ENCODE measurements around the gene ATP8B4.

The ATP8B4 gene

GRCh38 chr15:50109076-50109987, 9.7 kb downstream of the ATP8B4 start:
- DNase-seq (ENCODE audit: low read depth in 2 of 2) = peak; percentile 4 to 52

GRCh38 chr15:50108461-50108860, 10.6 kb downstream of the ATP8B4 start:
- H3K4me3 ChIP-seq (replicated peaks in 1 of 2; ENCODE audit: low read depth in 2 of 2, low read length in 2 of 2) = no peak overlapping the region
- no peak for TF ChIP-seq CTCF (IDR thresholded peaks at IDR 0.05; ENCODE audit: low read depth, low read length)
- DNase-seq (ENCODE audit: low read depth in 2 of 2) = no peak

More at GRCh38 chr15:50109076-50109987, 9.7 kb downstream of the ATP8B4 start:
- TF ChIP-seq CTCF (IDR thresholded peaks at IDR 0.05; ENCODE audit: low read depth, low read length) = no peak
- H3K4me3 ChIP-seq (replicated peaks in 1 of 2; ENCODE audit: low read depth in 2 of 2, low read length in 2 of 2) = no peak overlapping the region

GRCh38 chr15:50107591-50108408, 11.2 kb downstream of the ATP8B4 start:
- no peak overlapping the region for H3K4me3 ChIP-seq (replicated peaks in 1 of 2; ENCODE audit: low read depth in 2 of 2, low read length in 2 of 2)
- TF ChIP-seq CTCF (IDR thresholded peaks at IDR 0.05; ENCODE audit: low read depth, low read length) = no peak
- DNase-seq (ENCODE audit: low read depth in 2 of 2) = no peak

- TF ChIP-seq CTCF (IDR thresholded peaks at IDR 0.05; ENCODE audit: low read depth, low read length) = no peak
- DNase-seq (ENCODE audit: low read depth in 2 of 2) = no peak
- H3K4me3 ChIP-seq (replicated peaks in 1 of 2; ENCODE audit: low read depth in 2 of 2, low read length in 2 of 2) = no peak overlapping the region
Measured at GRCh38 chr15:50107157-50107556, 11.9 kb downstream of the ATP8B4 start.

- TF ChIP-seq CTCF (IDR thresholded peaks at IDR 0.05; ENCODE audit: low read depth, low read length) = no peak
- H3K4me3 ChIP-seq (replicated peaks in 1 of 2; ENCODE audit: low read depth in 2 of 2, low read length in 2 of 2) = no peak overlapping the region
- DNase-seq (ENCODE audit: low read depth in 2 of 2) = no peak
Measured at GRCh38 chr15:50106457-50106856, 12.6 kb downstream of the ATP8B4 start.

- no peak for DNase-seq (ENCODE audit: low read depth in 2 of 2)
- H3K4me3 ChIP-seq (replicated peaks in 1 of 2; ENCODE audit: low read depth in 2 of 2, low read length in 2 of 2) = no peak overlapping the region
- TF ChIP-seq CTCF (IDR thresholded peaks at IDR 0.05; ENCODE audit: low read depth, low read length) = no peak
Measured at GRCh38 chr15:50100486-50100885, 18.5 kb downstream of the ATP8B4 start.

All from cardiac fibroblast (primary cell).